UCSD-AML1 (cell line): ENCODE results near the gene ATF4.
"Not testable (repeated sequence)": the region's sequence is repeated elsewhere in the genome, so short reads cannot be mapped to it uniquely, and the experiment has no call there.

ENCODE experiments used
- DNase-seq: peaks from one replicate; lab custom pipeline; 2025; ENCODE audit not compliant: unreplicated experiment; lab: John Stamatoyannopoulos, UW

ATF4 gene

DNA sequence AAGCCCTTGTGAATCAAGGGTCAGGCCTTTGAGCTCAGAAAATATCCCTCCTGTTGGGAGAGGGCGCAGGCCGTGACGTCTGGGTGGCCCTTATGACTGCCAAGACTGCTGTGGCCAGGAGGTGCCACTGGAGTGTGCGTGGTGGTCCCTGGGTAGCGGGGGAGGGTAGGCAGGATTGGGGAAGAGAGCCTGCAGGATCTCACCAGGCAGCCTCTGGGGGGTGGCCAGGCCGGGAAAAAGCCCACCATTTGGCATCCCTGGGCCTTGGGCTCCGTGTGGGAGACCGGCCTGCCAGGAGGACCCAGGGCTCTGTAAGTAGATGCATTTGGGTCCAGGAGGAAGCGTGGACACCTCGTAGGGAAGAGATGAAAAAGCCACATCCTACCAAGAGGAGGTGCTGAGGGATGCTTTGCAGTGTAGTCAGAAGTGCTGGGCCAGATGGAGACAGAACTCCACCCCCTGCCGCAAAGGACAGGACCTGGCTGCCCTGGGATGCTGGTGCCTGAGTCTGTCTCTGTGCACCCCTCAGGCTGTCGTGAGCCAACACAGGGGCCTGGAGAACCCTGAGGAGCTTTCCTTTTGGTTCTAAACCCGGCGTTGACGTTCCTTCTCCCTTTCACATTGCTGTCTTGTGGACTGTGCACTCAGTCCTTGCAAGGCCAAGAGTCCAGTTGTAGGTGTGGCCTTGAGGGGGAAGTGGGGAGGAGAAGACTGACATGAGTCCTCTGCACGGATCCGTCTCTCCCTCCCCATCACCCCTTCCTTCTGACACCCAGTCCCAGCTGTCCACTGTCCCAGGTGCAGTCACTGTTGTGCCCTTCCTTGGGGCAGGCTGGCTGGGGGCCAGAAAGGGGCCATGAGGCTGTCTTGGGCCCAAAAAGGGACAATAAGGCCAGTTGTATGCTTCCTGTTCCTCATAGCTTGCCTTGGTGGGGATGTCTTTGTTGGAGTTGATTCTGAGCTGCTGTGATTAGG, 31.0 kb upstream of the ATF4 start:
- no peak for DNase-seq

- peak; percentile 68 for DNase-seq
Observed at GRCh38 chr22:39490135-39490798, 30.1 kb upstream of the ATF4 start.

GRCh38 chr22:39490966-39491680, 29.2 kb upstream of the ATF4 start:
- no peak for DNase-seq

DNA sequence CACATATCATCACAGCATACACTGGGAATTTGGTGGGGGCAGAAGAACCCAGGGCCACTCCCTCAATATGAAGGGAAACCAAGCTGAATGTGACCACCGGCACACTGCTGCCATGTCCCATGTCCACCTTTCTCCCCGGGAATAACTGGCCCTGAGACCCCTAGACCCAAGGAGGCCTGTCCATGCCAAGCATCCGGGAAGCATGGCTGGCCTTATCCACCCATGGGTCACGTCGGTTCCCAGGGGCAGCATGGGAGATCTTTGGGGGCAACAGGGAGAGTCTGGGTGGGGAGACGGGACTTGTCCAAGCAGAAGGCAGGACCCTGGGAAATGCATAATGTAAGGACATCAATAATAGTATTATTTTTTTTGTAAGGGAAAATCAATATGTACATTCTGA, 28.7 kb upstream of the ATF4 start:
- no peak for DNase-seq

DNA sequence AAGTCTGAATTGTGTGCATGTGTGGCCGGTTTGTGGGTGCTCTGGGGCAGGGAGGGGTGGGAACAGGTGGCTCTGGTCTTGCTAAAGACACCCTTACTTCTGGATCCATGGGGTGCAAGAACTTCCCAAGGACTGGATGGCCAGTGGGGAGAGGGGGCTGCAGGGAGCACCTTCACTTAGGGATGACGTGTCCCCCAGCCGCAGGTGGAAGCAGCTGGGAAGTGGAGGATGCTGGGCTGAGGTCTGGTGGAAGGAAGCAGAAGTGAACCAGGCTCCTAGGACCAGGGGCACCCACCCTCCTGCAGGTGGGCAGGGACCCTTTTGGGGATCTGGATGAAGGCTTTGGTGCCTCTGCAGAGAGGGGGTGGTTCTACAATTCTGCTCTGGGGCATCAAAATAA, 28.2 kb upstream of the ATF4 start:
- no peak for DNase-seq

DNA sequence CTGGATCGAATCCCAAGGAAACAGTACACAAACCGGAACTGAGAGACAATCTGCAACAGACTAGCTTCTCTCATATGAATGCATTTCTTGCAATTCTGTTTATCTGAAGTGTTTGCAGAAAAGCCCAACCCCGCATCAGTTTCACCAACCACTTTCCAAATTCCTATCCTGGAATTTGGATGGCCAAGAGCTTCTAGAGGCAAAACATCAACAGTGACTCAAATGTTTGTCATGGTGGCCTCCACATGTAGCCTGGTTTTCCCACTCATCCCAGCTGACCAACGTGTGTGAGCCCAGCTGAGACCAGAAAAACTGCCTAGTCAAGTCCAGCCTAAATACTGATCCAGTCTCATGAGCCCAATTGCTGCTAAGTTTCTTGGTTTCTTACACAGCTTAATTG, 26.6 kb upstream of the ATF4 start:
- no peak for DNase-seq

DNA sequence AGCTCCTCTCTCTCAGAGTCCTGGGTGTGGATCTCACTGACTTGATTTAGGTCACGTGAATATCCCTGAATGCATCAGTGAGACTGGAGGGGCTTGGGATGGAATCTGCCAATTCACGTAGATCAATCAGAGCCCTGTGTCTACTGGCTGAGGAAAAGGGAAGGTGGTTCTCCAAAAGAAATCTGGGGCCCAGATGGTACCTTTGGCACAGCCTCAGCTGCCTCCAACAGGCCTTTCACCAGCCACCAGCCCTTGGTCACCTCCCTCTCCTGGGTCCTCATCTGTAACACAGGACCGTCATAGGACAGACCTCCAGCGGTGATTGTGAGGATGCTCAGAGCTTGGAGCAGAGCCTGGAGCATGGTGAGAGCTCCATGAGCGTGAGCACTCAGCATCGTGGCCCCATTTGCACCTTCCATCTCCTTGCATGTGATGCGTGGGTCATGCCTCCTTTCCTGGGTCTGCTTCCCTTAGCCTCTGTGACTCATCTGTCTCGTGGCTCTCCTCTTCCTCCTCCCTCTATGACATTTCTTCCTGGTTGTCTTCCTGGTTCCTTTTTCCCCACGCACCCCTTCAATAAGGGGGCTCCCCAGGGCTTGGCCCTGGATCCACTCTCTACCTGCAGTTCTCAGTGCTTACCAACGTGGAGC, 25.8 kb upstream of the ATF4 start:
- DNase-seq = no peak

- DNase-seq = peak; percentile 75
Observed at GRCh38 chr22:39496131-39496838, 24.1 kb upstream of the ATF4 start.

DNA sequence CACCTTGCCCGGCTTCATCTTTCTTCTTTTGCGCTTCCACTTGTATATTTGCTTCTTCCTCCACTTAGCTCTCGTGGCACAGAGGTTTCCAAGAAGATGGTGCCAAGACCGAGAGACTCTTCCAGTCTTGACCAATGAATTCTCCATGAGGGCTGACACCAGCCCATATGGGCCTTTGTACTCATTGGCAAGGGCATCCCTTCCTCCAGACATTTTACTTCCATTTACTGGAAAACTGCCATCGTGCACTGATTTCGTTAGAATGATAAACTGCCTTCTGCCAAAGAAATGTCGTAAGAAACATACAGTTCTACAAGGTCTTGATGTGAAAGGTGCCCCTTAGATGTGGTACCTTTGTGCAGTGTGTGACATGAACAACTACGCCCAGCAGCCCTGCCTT, 22.9 kb upstream of the ATF4 start:
- no peak for DNase-seq

- no peak for DNase-seq
Observed at GRCh38 chr22:39498368-39498767, 22.0 kb upstream of the ATF4 start.

DNA sequence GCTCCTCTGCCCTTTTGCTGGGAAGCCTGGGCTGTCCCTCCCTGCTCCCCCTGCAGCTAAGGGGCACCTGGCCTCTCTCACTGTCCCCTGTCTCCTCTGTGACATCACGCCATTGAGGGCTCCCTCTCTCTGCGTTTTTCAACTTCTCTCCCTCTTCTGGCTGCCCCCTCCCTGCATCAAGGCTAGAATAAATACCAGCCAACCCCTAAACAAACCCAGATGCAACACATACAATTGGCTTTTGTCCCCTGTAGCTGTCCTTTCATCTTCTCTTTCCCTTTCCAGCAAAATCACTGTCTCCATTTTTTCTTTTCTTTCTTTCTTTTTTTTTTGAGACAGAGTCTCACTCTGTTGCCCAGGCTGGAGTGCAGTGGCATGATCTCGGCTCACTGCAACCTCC, 21.6 kb upstream of the ATF4 start:
- DNase-seq = no peak

GRCh38 chr22:39500101-39500500, 20.3 kb upstream of the ATF4 start:
- DNase-seq = no peak

GRCh38 chr22:39501644-39502108, 18.7 kb upstream of the ATF4 start:
- DNase-seq = no peak

GRCh38 chr22:39502109-39502788, 18.1 kb upstream of the ATF4 start, which contains the start of gene MIEF1:
TSS of gene MIEF1 (plus strand) at chr22:39502290. CDS start at chr22:39511295, 9,005 bp downstream.
- DNase-seq = peak; percentile 97

DNA sequence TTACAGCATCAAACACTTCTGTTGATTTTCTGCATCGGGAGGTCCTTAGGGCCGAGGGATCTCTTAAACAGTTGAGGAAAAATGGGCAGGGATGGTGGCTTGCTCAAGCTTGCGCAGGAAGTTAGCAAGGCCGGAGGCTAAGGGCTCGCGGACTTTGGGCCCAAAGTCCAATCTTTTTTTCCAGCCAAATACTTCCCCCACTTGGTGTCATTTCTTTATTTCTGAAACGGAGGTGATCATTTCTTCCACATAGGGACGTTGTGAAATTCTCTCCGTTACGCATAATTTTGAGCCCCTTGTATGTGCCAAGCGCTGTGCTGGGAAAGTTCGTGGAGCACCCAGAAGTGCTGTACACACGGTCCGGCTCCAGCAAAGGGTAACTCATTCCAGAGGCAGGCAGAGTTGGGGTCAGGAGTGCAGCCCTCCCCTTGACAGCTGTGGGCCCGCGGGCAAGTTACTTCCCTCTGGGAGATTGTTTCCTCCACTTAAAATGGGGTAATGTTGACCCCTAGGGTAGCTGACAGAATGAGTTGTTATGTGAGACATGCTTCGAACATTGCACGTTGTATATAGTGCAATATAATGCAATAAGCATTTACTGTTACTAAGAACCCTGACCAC, 17.5 kb upstream of the ATF4 start:
- no peak for DNase-seq

DNA sequence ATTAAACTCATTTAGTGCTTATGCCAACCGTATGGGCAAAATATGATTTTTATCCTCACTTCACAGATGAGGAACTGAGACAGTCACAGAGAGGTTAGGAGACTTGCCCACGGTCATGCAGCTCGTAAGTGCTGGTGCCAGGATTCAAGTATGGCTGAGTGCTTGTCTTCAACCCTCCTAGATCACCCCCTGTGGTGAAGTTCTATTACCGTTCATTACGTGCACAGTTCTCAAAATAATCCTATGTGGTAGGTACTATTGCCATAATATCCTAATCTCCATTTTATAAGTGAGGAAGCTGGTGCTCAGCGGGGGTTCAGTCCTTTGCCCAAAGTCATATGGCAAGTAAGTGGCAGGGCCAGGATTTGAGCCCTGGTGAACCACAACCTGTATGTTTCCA, 16.7 kb upstream of the ATF4 start:
- DNase-seq = no peak

DNA sequence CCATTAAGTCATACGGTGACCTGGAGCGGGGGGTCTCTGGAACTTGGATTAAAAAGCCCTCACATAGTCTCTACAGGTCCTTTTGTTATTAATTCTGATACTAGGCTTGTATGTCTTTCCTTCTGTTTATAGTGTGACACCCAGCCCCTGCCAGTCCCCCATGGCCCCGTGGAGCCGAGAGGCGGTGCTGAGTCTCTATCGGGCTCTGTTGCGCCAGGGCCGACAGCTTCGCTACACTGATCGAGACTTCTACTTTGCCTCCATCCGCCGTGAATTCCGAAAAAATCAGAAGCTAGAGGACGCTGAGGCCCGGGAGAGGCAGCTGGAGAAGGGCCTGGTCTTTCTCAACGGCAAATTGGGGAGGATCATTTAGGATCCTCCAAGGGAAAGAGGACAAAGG, 16.3 kb upstream of the ATF4 start:
- no peak for DNase-seq

GRCh38 chr22:39507021-39507420, 13.3 kb upstream of the ATF4 start:
- DNase-seq = not testable (repeated sequence)

- DNase-seq = no peak
Observed at GRCh38 chr22:39508393-39508792, 12.0 kb upstream of the ATF4 start.
